ENCODE results near the gene CACNA1C.

The CACNA1C gene

DNA sequence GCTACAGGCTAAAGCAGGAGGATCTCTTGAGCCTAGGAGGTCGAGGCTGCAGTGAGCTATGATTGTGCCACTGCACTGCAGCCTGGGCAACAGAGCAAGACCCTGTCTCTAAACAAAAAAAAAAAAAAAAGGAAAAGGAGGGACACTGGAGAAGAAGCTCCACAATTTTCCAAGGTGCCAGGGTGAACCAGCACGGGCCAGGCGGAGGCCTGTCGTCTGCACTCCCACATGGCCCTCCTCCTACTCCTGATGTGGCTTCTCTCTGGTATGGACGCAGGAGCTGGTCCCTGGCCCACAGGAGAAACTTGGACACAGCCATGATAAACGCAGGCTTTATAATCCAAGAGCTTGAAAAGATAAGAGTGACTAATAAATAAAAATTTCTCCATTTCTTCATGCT, 341.2 kb downstream of the CACNA1C start:
- no peaks in the 10 kb centered on the region for H3K27me3 ChIP-seq (ENCODE audit: control insufficient read depth, insufficient read depth, low read length)
- no peaks in the 10 kb centered on the region for H3K9me3 ChIP-seq (ENCODE audit: control insufficient read depth, low read length)
- no peaks in the 10 kb centered on the region for H3K36me3 ChIP-seq (ENCODE audit: control insufficient read depth, insufficient read depth, low read length)
- H3K4me1 ChIP-seq (ENCODE audit: control insufficient read depth, insufficient read depth, low read length) = peaks cover 4% of the 10 kb centered on the region
- no peak overlapping the region for H3K9ac ChIP-seq (ENCODE audit: low read length)
- no peak overlapping the region for H3K4me3 ChIP-seq (ENCODE audit: low read length)

GRCh38 chr12:2395354-2395977, 342.7 kb downstream of the CACNA1C start:
- H3K4me3 ChIP-seq (ENCODE audit: low read length) = no peak overlapping the region
- H3K4me1 ChIP-seq (ENCODE audit: control insufficient read depth, insufficient read depth, low read length) = peaks cover 4% of the 10 kb centered on the region
- no peak overlapping the region for H3K9ac ChIP-seq (ENCODE audit: low read length)
- H3K27me3 ChIP-seq (ENCODE audit: control insufficient read depth, insufficient read depth, low read length) = no peaks in the 10 kb centered on the region
- no peaks in the 10 kb centered on the region for H3K36me3 ChIP-seq (ENCODE audit: control insufficient read depth, insufficient read depth, low read length)
- H3K9me3 ChIP-seq (ENCODE audit: control insufficient read depth, low read length) = no peaks in the 10 kb centered on the region

GRCh38 chr12:2396448-2396871, 343.7 kb downstream of the CACNA1C start:
- Histone ChIP-seq H3K9ac (ENCODE audit: low read length) (no peak overlapping the region), H3K27me3 (ENCODE audit: control insufficient read depth, insufficient read depth, low read length) (no peaks in the 10 kb centered on the region)

GRCh38 chr12:2397356-2398045, 344.7 kb downstream of the CACNA1C start:
- no peak overlapping the region for H3K9ac ChIP-seq (ENCODE audit: low read length)
- peaks cover 4% of the 10 kb centered on the region for H3K4me1 ChIP-seq (ENCODE audit: control insufficient read depth, insufficient read depth, low read length)
- H3K27me3 ChIP-seq (ENCODE audit: control insufficient read depth, insufficient read depth, low read length) = no peaks in the 10 kb centered on the region
- H3K4me3 ChIP-seq (ENCODE audit: low read length) = no peak overlapping the region
- no peaks in the 10 kb centered on the region for H3K36me3 ChIP-seq (ENCODE audit: control insufficient read depth, insufficient read depth, low read length)
- no peaks in the 10 kb centered on the region for H3K9me3 ChIP-seq (ENCODE audit: control insufficient read depth, low read length)

More at GRCh38 chr12:2396448-2396871, 343.7 kb downstream of the CACNA1C start:
- Histone ChIP-seq H3K36me3 (ENCODE audit: control insufficient read depth, insufficient read depth, low read length) (no peaks in the 10 kb centered on the region), H3K4me3 (ENCODE audit: low read length) (no peak overlapping the region), H3K4me1 (ENCODE audit: control insufficient read depth, insufficient read depth, low read length) (peaks cover 4% of the 10 kb centered on the region), H3K9me3 (ENCODE audit: control insufficient read depth, low read length) (no peaks in the 10 kb centered on the region)

GRCh38 chr12:2401040-2401439, 348.3 kb downstream of the CACNA1C start:
- Histone ChIP-seq H3K27me3 (ENCODE audit: control insufficient read depth, insufficient read depth, low read length) (no peaks in the 10 kb centered on the region), H3K9me3 (ENCODE audit: control insufficient read depth, low read length) (no peaks in the 10 kb centered on the region), H3K4me3 (ENCODE audit: low read length) (no peak overlapping the region), H3K4me1 (ENCODE audit: control insufficient read depth, insufficient read depth, low read length) (peaks cover 1% of the 10 kb centered on the region), H3K9ac (ENCODE audit: low read length) (no peak overlapping the region), H3K36me3 (ENCODE audit: control insufficient read depth, insufficient read depth, low read length) (no peaks in the 10 kb centered on the region)

DNA sequence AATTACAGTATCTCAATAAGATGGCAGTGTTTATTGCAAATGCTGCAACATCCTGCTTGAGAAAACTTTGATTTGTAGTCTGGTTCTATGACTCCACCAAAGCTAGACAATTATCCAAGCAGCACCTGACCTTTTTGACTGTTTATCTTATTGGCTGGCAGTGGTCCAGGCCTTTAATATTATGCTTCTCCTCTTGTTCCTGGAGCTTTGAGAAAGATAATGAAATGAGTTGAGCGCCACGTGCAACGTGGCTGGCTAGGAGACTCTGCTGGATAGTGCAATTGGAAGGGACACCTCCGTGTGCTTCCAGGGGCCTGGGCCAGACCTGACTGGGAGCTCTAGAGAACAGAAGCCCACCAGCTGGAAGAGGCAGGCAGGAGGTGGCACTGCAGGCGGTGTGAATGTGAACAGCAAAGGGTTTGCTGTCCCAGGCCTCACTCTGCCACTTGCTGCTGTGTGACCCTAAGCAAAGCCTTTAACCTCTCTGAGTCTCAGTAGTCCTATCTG, 349.3 kb downstream of the CACNA1C start:
- no peaks in the 10 kb centered on the region for H3K27me3 ChIP-seq (ENCODE audit: control insufficient read depth, insufficient read depth, low read length)
- no peak overlapping the region for H3K9ac ChIP-seq (ENCODE audit: low read length)
- H3K9me3 ChIP-seq (ENCODE audit: control insufficient read depth, low read length) = no peaks in the 10 kb centered on the region
- no peak overlapping the region for H3K4me3 ChIP-seq (ENCODE audit: low read length)
- H3K36me3 ChIP-seq (ENCODE audit: control insufficient read depth, insufficient read depth, low read length) = no peaks in the 10 kb centered on the region
- H3K4me1 ChIP-seq (ENCODE audit: control insufficient read depth, insufficient read depth, low read length) = no peaks in the 10 kb centered on the region

DNA sequence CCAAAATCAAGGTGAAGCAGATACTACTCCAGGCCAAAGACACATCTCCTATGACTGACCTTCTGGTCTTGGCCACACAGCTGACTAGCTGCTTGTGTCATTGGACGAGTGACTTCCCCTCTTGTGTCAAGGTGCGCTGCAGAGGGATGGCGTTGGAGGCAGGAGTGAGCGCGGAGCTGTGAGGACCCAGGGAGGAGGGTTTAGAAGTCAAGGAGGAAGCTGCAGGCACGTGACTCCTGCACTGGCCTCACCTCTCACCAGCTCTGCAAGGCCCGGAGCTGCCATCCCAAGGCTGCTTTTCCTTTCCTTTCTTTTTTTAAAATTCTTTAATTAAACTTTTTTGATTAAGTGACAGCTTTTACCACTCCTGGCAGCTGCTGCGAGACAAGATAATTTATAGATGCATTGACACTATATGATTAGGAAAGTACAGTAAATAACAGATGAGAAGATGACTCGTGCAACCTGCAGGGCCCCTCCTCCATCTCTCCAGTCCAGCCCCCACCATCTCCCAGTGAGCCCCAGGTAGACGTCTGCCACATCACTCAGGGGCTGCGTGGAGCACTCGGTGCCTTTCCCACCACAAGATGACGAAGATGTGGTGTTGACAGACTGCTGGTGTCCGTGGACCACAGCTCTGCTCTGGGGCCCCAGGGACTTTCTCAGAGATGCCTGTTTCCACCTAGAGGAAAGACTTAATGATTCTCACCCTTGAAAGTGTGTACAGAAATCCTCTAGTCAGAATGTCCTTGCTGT, 350.6 kb downstream of the CACNA1C start:
- H3K9ac ChIP-seq (ENCODE audit: low read length) = no peak overlapping the region
- H3K36me3 ChIP-seq (ENCODE audit: control insufficient read depth, insufficient read depth, low read length) = no peaks in the 10 kb centered on the region
- no peaks in the 10 kb centered on the region for H3K27me3 ChIP-seq (ENCODE audit: control insufficient read depth, insufficient read depth, low read length)
- no peak overlapping the region for H3K4me3 ChIP-seq (ENCODE audit: low read length)
- no peaks in the 10 kb centered on the region for H3K9me3 ChIP-seq (ENCODE audit: control insufficient read depth, low read length)
- no peaks in the 10 kb centered on the region for H3K4me1 ChIP-seq (ENCODE audit: control insufficient read depth, insufficient read depth, low read length)

DNA sequence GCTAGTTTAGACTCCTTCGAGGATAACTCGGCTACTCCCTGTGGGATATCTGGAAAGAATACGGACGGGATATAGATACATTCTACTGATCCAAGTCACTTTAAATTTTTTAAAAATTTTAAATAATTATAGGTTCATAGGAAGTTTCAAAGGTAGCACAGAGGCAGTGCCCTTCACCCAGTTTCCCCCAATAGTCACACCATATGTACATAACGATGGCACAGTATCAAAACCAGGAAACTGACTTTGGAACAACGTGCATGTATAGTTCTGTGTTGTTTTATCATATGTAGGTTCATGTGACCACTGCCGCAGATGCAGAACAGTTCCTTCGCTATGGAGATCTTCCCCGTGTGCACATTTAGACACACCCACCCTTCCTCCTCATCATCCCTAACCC, 352.3 kb downstream of the CACNA1C start:
- Histone ChIP-seq H3K9ac (ENCODE audit: low read length) (no peak overlapping the region), H3K9me3 (ENCODE audit: control insufficient read depth, low read length) (no peaks in the 10 kb centered on the region), H3K4me1 (ENCODE audit: control insufficient read depth, insufficient read depth, low read length) (no peaks in the 10 kb centered on the region), H3K36me3 (ENCODE audit: control insufficient read depth, insufficient read depth, low read length) (no peaks in the 10 kb centered on the region), H3K27me3 (ENCODE audit: control insufficient read depth, insufficient read depth, low read length) (no peaks in the 10 kb centered on the region), H3K4me3 (ENCODE audit: low read length) (no peak overlapping the region)

DNA sequence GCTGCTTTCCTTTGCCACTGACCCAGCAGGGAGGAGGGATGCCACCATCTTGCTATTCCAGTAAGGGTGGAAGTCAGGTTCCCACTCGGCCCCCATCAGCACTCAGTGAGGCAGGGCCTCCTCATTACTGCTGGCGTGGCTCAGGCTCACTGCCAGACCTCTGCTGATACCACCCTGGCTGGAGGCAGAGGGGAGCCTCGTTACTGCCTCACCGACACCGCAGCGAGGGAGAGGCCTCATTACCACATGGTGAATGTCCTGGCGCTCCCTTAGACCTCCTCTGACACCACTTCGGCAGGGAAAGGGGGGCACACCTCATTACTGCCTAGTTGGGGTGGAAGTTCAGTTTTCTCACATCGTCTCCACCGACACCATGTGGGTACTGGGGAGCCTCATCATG, 354.1 kb downstream of the CACNA1C start:
- Histone ChIP-seq H3K36me3 (ENCODE audit: control insufficient read depth, insufficient read depth, low read length) (no peaks in the 10 kb centered on the region), H3K4me1 (ENCODE audit: control insufficient read depth, insufficient read depth, low read length) (no peaks in the 10 kb centered on the region), H3K9me3 (ENCODE audit: control insufficient read depth, low read length) (no peaks in the 10 kb centered on the region), H3K27me3 (ENCODE audit: control insufficient read depth, insufficient read depth, low read length) (no peaks in the 10 kb centered on the region), H3K9ac (ENCODE audit: low read length) (no peak overlapping the region), H3K4me3 (ENCODE audit: low read length) (no peak overlapping the region)

DNA sequence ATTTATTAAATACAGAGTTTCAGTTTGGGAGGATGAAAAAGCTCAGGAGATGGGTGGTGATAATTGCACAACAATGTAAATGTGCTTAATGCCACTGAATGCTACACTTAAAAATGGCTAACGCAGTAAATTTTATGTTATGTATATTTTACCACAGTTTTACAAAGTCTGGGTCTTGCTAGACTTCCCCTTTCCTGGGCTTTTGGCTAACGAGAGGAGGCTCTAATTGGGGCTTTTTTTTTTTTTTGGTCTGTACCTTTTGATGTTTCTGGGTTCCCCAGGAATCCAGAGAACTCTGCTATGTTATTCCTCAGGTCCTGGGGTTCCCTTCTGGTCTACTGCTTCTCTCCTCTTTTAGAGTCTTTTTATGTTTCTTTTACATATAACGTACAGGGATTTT, 355.5 kb downstream of the CACNA1C start:
- H3K27me3 ChIP-seq (ENCODE audit: control insufficient read depth, insufficient read depth, low read length) = no peaks in the 10 kb centered on the region
- no peaks in the 10 kb centered on the region for H3K9me3 ChIP-seq (ENCODE audit: control insufficient read depth, low read length)
- no peak overlapping the region for H3K9ac ChIP-seq (ENCODE audit: low read length)
- H3K4me3 ChIP-seq (ENCODE audit: low read length) = no peak overlapping the region
- no peaks in the 10 kb centered on the region for H3K4me1 ChIP-seq (ENCODE audit: control insufficient read depth, insufficient read depth, low read length)
- H3K36me3 ChIP-seq (ENCODE audit: control insufficient read depth, insufficient read depth, low read length) = no peaks in the 10 kb centered on the region

DNA sequence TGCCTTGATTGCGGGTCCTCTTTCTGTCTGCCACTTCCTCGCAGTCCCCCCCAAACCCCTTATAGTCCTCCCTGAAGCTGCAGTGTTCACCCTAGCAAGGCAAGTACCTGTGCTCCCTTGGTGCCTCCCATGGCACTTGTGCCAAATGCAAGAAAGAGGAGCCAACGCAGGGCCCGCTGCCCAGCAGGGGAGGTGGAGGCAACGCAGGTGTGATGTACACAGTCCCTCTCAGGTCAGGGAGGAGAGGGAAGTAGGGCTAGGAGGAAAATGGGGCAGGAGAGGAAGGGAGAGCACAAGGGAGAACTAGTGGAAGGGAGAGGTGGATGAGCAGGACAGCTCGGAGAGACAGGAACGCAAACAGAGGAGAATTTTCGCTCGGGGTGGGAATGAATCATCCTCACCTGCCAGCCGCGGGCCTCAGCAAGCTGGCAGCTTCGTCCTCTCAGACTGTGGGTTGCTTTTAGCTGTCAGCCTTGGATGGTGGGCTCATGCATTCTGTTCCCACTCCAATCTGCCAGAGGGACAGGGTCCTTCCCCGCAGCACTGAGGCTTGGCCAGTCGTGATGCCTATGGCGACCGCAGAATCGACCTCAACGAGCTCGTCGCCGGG, 357.0 kb downstream of the CACNA1C start:
- H3K27me3 ChIP-seq (ENCODE audit: control insufficient read depth, insufficient read depth, low read length) = no peaks in the 10 kb centered on the region
- H3K4me1 ChIP-seq (ENCODE audit: control insufficient read depth, insufficient read depth, low read length) = no peaks in the 10 kb centered on the region
- no peaks in the 10 kb centered on the region for H3K9me3 ChIP-seq (ENCODE audit: control insufficient read depth, low read length)
- H3K9ac ChIP-seq (ENCODE audit: low read length) = no peak overlapping the region
- H3K4me3 ChIP-seq (ENCODE audit: low read length) = no peak overlapping the region
- H3K36me3 ChIP-seq (ENCODE audit: control insufficient read depth, insufficient read depth, low read length) = no peaks in the 10 kb centered on the region

- H3K9me3 ChIP-seq (ENCODE audit: control insufficient read depth, low read length) = no peaks in the 10 kb centered on the region
- H3K4me1 ChIP-seq (ENCODE audit: control insufficient read depth, insufficient read depth, low read length) = no peaks in the 10 kb centered on the region
- H3K27me3 ChIP-seq (ENCODE audit: control insufficient read depth, insufficient read depth, low read length) = no peaks in the 10 kb centered on the region
- no peak overlapping the region for H3K9ac ChIP-seq (ENCODE audit: low read length)
- no peak overlapping the region for H3K4me3 ChIP-seq (ENCODE audit: low read length)
- H3K36me3 ChIP-seq (ENCODE audit: control insufficient read depth, insufficient read depth, low read length) = no peaks in the 10 kb centered on the region
Measured at GRCh38 chr12:2410496-2410895, 357.7 kb downstream of the CACNA1C start.

Measured in mucosa of stomach (tissue), 1 donor.